ENCODE measurements around the gene WSCD1.

- TF ChIP-seq CTCF (IDR thresholded peaks at IDR 0.05) (no peak), POLR2A (IDR thresholded peaks at IDR 0.05) (no peak), EP300 (IDR thresholded peaks at IDR 0.05) (no peak)
These were observed 23.2 kb upstream of the WSCD1 start for GRCh38 chr17:6046931-6047330.

Measured in ovary (tissue), 3 donors.